CD14-positive monocyte (primary cell): ENCODE measurements around the gene PCAT6. TPM values are rescaled to one million over a fixed set of nuclear protein-coding genes. Genes with fewer than 3 reads are reported as not detected.

ENCODE experiments used
- DNase-seq, 3 donors: peaks; one replicate each; pipeline ENCODE4 v3.0.0-alpha.2; 2011 to 2022
- H2AFZ ChIP-seq: 2 replicates; pipeline ENCODE4 v1.6.0; 2012; ENCODE audit warnings: mild to moderate bottlenecking, low read depth, low read length, inconsistent platforms; ENCODE audit not compliant: insufficient read depth, poor library complexity, severe bottlenecking
- H3K27ac ChIP-seq, 2 donors: 1 replicate in 1 of 2; 2 replicates in 1 of 2; pipeline ENCODE4 v1.5.1; 2012 to 2013; ENCODE audit warnings: low read length in 2 of 2, control low read depth in 1 of 2, inconsistent platforms in 1 of 2, low read depth in 1 of 2, mild to moderate bottlenecking in 1 of 2
- H3K27me3 ChIP-seq, 2 donors: one replicate each; pipeline versions ENCODE4 v1.6.0 to v1.6.1; 2011 to 2013; ENCODE audit warnings: low read length in 2 of 2; ENCODE audit not compliant: control insufficient read depth in 2 of 2, insufficient read depth in 2 of 2
- H3K36me3 ChIP-seq, 2 donors: replicated peaks in 1 of 2; 1 replicate in 1 of 2; 2 replicates in 1 of 2; pipeline versions ENCODE4 v1.5.1 to v1.6.1; 2012 to 2013; ENCODE audit warnings: low read length in 2 of 2, control low read depth in 1 of 2, inconsistent platforms in 1 of 2, mild to moderate bottlenecking in 1 of 2; ENCODE audit not compliant: insufficient read depth in 2 of 2, control insufficient read depth in 1 of 2
- H3K4me1 ChIP-seq, 2 donors: 1 replicate in 1 of 2; 2 replicates in 1 of 2; pipeline versions ENCODE4 v1.5.1 to v1.6.1; 2012 to 2013; ENCODE audit warnings: low read length in 2 of 2, control low read depth in 1 of 2, inconsistent platforms in 1 of 2, mild to moderate bottlenecking in 1 of 2, moderate library complexity in 1 of 2; ENCODE audit not compliant: insufficient read depth in 2 of 2, control insufficient read depth in 1 of 2
- H3K4me2 ChIP-seq: replicated peaks from 2 replicates; pipeline ENCODE3; 2012; ENCODE audit warnings: low read length, moderate library complexity, mild to moderate bottlenecking; ENCODE audit not compliant: poor library complexity, severe bottlenecking; ENCODE audit errors: extremely low read depth
- H3K4me3 ChIP-seq, 3 experiments: fragments of 200-600 bp in 1 of 3; sonication (generic) in 1 of 3; replicated peaks in 1 of 3; 1 replicate in 2 of 3; 2 replicates in 1 of 3; pipeline ENCODE4 v1.5.1; 2011 to 2013; ENCODE audit warnings: low read length in 3 of 3, mild to moderate bottlenecking in 3 of 3, control low read depth in 2 of 3, low read depth in 2 of 3, inconsistent platforms in 1 of 3, moderate library complexity in 1 of 3
- H3K79me2 ChIP-seq: 2 replicates; pipeline ENCODE4 v1.6.0; 2012; ENCODE audit warnings: mild to moderate bottlenecking, control low read depth, inconsistent platforms, low read length, moderate library complexity; ENCODE audit not compliant: insufficient read depth
- H3K9ac ChIP-seq: 2 replicates; pipeline ENCODE4 v1.6.0; 2017; ENCODE audit warnings: low read length, mild to moderate bottlenecking; ENCODE audit not compliant: insufficient read depth, poor library complexity, severe bottlenecking
- H3K9me3 ChIP-seq, 2 donors: replicated peaks in 1 of 2; 1 replicate in 1 of 2; 2 replicates in 1 of 2; pipeline versions ENCODE4 v1.5.1 to v1.6.1; 2012 to 2013; ENCODE audit warnings: low read length in 2 of 2, control low read depth in 1 of 2; ENCODE audit not compliant: control insufficient read depth in 1 of 2, insufficient read depth in 1 of 2
- H4K20me1 ChIP-seq: 2 replicates; pipeline ENCODE4 v1.6.0; 2012; ENCODE audit warnings: mild to moderate bottlenecking, low read length, control low read depth, moderate library complexity; ENCODE audit not compliant: insufficient read depth
- H3K27ac Mint-ChIP-seq, 7 donors: one replicate each; pipeline ENCODE4 v1.8.0; 2020; ENCODE audit warnings: mild to moderate bottlenecking in 7 of 7, mixed read lengths in 7 of 7, moderate library complexity in 6 of 7, inconsistent platforms in 2 of 7
- H3K27me3 Mint-ChIP-seq, 3 donors: one replicate each; pipeline ENCODE4 v1.8.0; 2021 to 2022; ENCODE audit warnings: low read depth in 3 of 3, mild to moderate bottlenecking in 3 of 3, mixed read lengths in 3 of 3, moderate library complexity in 3 of 3, inconsistent platforms in 1 of 3
- H3K36me3 Mint-ChIP-seq, 2 donors: one replicate each; pipeline ENCODE4 v1.8.0; 2020; ENCODE audit warnings: mixed read lengths in 2 of 2, inconsistent platforms in 1 of 2, mild to moderate bottlenecking in 1 of 2
- H3K4me1 Mint-ChIP-seq: one replicate; pipeline ENCODE4 v1.8.0; 2020; ENCODE audit warnings: mild to moderate bottlenecking, mixed read lengths
- H3K4me3 Mint-ChIP-seq, 2 donors: one replicate each; pipeline ENCODE4 v1.8.0; 2020; ENCODE audit warnings: mild to moderate bottlenecking in 2 of 2, mixed read lengths in 2 of 2, moderate library complexity in 1 of 2
- H3K9me3 Mint-ChIP-seq, 7 donors: one replicate each; pipeline ENCODE4 v1.8.0; 2020 to 2022; ENCODE audit warnings: mixed read lengths in 7 of 7, mild to moderate bottlenecking in 6 of 7, moderate library complexity in 6 of 7, inconsistent platforms in 2 of 7
- WGBS: methylation state at CpG from one replicate; pipeline ENCODE4 v1.1.5; 2013; ENCODE audit warnings: missing lambda C conversion rate; ENCODE audit not compliant: insufficient coverage; 5-methylcytosine and 5-hydroxymethylcytosine counted together
- intact Hi-C, 2 donors: fragments of 100-400 bp; cut with micrococcal nuclease; formaldehyde crosslinking; loops; one replicate each; pipeline versions ENCODE4 v1.15.0 to v1.15.1; 2023
- polyA plus RNA-seq, 3 donors: library from polyadenylated mRNA; depleted of rRNA in 1 of 3; unstranded in 2 of 3; stranded (reverse) in 1 of 3; fragments of 300-500 nt in 2 of 3; fragments of >200 nt in 1 of 3; fragmentation: Illumina TruSeq in 2 of 3; gene quantifications; 1 replicate in 2 of 3; 2 replicates in 1 of 3; pipeline ENCODE4 v1.2.3, GENCODE V29; 2012 to 2021
- TF ChIP-seq, protein P1 (sequence below): fragments of 200-600 bp; IDR thresholded peaks from one replicate; pipeline ENCODE4 v1.8.0; 2022; ENCODE audit warnings: antibody characterized with exemption, mild to moderate bottlenecking

Gene PCAT6
- polyA plus RNA-seq, 3 donors: 1.0 TPM; not detected in 2

- Mint-ChIP-seq H3K4me1 (peaks cover 27% of the 10 kb centered on the region), H3K9me3 (no peaks in the 10 kb centered on the region), H3K27ac (peak overlapping the region in 1 of 7 donors; percentile 46), H3K36me3 (no peaks in the 10 kb centered on the region), H3K27me3 (peaks cover 0 to 2% (median 2%) of the 10 kb centered on the region in 3 donors), H3K4me3 (no peak overlapping the region)
- WGBS: 65% methylated on average over 12 of the region's 15 CpGs
- Histone ChIP-seq H3K36me3 (no peaks in the 10 kb centered on the region), H3K9me3 (no peaks in the 10 kb centered on the region), H3K79me2 (no peaks in the 10 kb centered on the region), H3K4me2 (no peak overlapping the region), H3K27ac (no peak overlapping the region), H3K27me3 (no peaks in the 10 kb centered on the region), H3K4me1 (peaks cover 17 to 18% of the 10 kb centered on the region in 2 donors), H3K9ac (no peak overlapping the region), H2AFZ (peak overlapping the region; percentile 66), H4K20me1 (no peaks in the 10 kb centered on the region), H3K4me3 (no peak overlapping the region)
- intact Hi-C loops: no loop called here
- peak; percentile 34 to 51 (median 43) for DNase-seq
- TF ChIP-seq, protein P1, sequence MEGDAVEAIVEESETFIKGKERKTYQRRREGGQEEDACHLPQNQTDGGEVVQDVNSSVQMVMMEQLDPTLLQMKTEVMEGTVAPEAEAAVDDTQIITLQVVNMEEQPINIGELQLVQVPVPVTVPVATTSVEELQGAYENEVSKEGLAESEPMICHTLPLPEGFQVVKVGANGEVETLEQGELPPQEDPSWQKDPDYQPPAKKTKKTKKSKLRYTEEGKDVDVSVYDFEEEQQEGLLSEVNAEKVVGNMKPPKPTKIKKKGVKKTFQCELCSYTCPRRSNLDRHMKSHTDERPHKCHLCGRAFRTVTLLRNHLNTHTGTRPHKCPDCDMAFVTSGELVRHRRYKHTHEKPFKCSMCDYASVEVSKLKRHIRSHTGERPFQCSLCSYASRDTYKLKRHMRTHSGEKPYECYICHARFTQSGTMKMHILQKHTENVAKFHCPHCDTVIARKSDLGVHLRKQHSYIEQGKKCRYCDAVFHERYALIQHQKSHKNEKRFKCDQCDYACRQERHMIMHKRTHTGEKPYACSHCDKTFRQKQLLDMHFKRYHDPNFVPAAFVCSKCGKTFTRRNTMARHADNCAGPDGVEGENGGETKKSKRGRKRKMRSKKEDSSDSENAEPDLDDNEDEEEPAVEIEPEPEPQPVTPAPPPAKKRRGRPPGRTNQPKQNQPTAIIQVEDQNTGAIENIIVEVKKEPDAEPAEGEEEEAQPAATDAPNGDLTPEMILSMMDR: peak; percentile 67
Measured at GRCh38 chr1:202852163-202852904, 41.6 kb downstream of the PCAT6 start.

- H3K4me3 Mint-ChIP-seq: no peak overlapping the region
- Histone ChIP-seq H3K27me3 (no peaks in the 10 kb centered on the region), H4K20me1 (no peaks in the 10 kb centered on the region), H3K9me3 (no peaks in the 10 kb centered on the region), H3K4me1 (peaks cover 31 to 34% of the 10 kb centered on the region in 2 donors), H3K9ac (no peak overlapping the region), H3K27ac (no peak overlapping the region), H3K4me2 (no peak overlapping the region), H3K4me3 (no peak overlapping the region), H3K79me2 (peaks cover 7% of the 10 kb centered on the region), H3K36me3 (no peaks in the 10 kb centered on the region), H2AFZ (no peak overlapping the region)
- H3K36me3 Mint-ChIP-seq: peaks cover 0 to 2% of the 10 kb centered on the region in 2 donors
- intact Hi-C loops: no loop called here
- TF ChIP-seq, protein P1: no peak
- H3K27ac Mint-ChIP-seq: no peak overlapping the region
- peaks cover 2% of the 10 kb centered on the region in 3 donors for H3K27me3 Mint-ChIP-seq
- H3K9me3 Mint-ChIP-seq: no peaks in the 10 kb centered on the region
- peaks cover 51% of the 10 kb centered on the region for H3K4me1 Mint-ChIP-seq
- DNase-seq: no peak
- WGBS: 87% methylated on average over 6 of the region's 8 CpGs
Measured at GRCh38 chr1:202854787-202855186, 44.0 kb downstream of the PCAT6 start.
